Middle frontal gyrus (tissue), 1 donor: ENCODE data around the gene TMEM164.

Experiments
- DNase-seq: peaks from one replicate; pipeline ENCODE4 v3.0.0-alpha.2; 2015; ENCODE audit warnings: low spot score; ENCODE audit errors: extremely low spot score

The TMEM164 gene

DNA sequence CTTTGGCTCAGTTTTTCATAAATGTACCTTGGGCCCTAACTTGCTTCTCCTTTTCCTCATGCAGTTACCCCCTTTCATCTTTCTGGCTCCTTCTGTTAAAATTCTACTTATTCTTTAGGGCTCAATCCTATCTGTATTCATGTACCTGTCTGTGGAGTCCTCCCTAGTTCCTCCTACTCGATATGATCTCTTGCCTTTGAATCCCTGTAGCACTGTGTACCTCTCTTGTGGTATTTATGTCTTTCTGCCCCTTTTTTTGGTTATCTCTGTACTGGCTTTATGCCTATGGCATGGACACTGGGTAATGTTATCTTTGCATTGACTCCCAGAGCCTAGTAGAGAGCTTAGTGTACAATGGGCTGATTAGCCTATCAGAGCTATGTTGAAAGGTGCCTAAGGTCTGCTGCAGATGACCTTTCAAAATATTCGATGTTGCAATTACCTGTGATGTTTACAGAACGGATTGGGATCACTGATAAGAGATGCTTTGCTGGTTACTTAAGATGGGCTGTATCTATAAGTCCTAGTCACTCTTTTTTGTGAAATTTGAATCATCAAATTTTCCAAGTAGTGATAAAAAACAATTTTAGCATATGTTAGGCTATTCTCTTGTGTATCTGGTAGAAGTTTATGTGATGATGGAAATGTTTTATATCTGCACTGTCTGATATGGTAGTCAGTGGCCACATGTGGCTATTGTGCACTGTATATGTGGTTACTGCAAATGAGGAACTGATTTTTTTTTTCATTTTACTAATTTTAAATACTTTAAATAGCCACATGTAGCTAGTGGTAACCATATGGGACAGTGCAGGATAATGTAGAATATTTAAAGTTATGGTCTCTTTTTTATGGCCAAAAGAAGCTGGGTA, 33.5 kb downstream of the TMEM164 start:
- DNase-seq, result no peak

DNA sequence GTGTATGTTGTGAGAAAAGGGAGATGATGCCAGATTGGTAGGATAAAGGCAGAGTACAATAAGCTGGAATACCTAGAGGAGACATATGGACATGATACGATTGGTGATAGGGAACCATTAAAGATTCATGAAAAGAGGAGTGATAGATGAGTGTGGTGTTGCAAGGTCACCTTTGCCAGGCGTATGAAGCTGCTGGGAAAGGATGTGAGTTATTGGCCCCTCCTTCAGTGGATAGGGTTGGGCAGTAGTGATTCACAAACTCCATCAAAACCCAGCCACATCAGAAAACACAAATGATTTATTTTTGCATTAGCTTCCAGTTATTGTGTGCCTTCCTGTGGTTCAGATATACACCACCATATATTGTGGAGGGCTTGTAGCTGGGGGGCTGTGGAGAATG, 34.3 kb downstream of the TMEM164 start:
- no peak for DNase-seq

GRCh38 chrX:110038900-110039299, 36.0 kb downstream of the TMEM164 start:
- DNase-seq, result no peak

DNA sequence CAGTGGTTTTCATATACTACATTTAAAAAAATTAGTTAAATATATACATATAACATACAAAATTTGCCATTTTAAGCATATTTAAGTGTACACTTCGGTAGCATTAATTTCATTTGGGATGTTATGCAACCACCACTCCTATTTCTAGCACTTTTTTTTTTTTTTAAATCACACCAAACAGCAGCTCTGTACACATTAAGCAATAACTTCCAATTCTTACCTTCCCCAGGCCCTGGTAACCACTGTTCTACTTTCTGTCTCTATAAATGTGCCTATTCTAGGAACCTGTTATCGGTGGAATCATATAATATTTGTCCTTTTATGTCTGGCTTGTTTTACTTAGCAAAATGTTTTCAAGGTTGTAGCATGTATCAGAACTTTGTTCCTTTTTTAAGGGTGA, 39.1 kb downstream of the TMEM164 start:
- DNase-seq, result no peak

GRCh38 chrX:110042496-110042895, 39.6 kb downstream of the TMEM164 start:
- DNase-seq, result no peak

- DNase-seq, result no peak
These were observed 40.6 kb downstream of the TMEM164 start for GRCh38 chrX:110043506-110043905.

DNA sequence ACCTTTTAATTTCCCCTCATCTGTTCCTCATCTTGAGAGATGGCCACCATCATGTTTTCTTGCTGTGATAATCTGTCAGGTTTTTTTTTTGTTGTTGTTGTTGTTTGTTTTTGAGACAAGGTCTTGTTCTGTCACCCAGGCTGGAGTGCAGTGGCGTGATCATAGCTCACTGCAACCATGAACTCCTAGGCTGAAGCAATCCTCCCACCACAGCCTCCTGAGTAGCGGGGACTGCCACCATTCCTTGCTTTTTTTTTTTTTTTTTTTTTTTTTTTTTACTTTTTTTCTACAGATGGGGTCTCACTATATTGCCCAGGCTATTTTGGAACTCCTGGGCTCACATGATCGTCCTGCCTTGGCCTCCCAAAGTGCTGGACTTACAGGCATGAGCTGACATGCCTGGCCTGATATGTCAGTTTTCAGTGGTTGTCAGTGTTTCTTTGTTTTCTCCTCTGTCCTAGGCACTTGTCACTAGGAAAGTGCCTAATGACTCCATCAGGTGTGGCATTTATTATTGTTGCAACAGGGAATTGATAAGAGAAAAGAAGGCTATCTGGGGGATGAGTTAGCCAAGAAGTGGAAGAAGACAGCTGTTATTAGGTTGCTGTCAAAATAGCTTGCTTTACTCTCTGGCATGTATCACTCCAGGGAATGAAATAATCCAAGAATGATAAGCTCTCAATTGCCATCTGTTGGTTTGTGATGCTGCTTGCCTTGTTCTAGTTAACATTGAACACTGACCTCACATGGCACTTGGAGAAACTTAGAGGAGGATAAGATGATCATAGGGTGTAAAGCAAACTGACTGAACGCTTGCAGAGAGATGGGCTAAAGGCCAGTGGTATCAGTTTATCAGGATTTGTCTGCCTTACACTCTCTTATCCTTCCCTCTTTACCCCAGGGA, 41.7 kb downstream of the TMEM164 start:
- no peak for DNase-seq

DNA sequence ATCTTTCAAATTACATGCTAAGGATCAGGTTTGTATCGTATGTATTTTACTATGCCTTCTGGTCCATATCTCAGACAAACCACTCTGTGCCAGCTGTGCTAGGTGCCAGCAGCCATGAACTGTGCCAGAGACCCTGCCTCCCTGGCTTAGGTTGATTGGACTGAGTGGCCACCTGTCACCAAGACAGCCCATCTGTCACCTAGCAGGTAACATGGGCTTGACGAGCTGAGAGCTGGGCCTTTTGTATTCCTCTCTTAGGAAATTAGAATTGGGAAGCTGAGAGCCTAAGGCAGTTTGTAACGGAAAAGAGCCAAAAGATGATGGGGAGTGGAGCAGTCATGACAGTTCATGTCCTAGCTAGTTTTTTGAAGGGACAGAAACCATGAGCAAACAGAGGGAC, 42.5 kb downstream of the TMEM164 start:
- DNase-seq, result no peak

DNA sequence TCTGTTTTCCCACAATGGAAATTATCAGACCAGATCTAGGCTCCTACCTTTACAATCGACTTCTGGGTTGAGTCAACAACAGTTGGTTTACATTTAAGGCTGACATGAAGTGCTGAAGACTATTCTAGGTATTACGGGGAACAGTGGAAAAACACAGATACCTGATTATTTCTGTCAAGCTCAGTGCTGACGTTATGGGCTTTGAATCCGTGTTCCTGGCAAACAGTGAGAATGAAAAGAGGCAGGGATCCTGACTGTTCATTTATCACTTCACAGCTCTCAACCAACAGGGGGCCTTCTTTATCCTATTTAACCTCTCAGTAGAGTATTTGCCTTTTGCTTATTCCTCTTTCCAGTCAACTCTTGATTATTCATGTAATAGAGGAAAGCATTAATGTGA, 43.1 kb downstream of the TMEM164 start:
- DNase-seq, result no peak

GRCh38 chrX:110046971-110047370, 44.1 kb downstream of the TMEM164 start:
- no peak for DNase-seq

DNA sequence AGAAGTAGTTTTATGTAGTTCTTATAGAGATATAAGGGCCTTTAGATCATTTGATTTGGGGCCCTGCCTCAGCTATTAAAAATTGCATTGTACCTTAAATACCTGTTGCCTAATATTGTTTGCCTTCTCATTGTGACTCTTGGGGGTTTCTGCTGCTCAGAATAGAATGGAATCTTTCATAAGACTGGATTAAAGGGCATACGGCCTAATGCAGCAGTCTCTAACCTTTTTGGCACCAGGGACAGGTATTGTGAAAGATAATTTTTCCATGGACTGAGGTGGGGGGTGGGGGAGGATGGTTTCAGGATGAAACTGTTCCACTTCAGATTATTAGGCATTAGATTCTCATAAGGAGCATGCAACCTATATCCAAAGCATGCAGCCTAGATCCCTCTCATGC, 46.2 kb downstream of the TMEM164 start:
- no peak for DNase-seq

GRCh38 chrX:110050386-110050785, 47.5 kb downstream of the TMEM164 start:
- DNase-seq, result no peak

GRCh38 chrX:110050901-110051300, 48.0 kb downstream of the TMEM164 start:
- no peak for DNase-seq

DNA sequence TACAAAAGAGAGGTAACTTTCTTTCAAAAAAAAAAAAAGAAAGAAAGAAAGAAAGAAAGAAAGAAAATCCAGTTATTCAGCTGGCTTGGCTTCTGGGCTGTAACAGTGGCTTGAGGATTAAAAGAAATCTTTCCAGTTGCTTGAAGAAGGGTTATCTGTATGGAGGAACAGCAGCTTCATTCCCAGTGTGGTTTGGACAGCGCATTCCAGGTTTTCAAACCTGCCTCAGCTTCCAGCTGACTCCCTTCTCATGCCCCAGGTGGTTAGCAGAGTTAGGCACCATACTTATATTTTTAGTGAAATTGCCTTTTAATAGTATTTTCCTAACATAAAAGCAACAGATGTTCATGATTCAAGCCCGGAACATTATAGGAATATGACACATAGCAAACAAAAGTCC, 48.6 kb downstream of the TMEM164 start:
- no peak for DNase-seq

GRCh38 chrX:110052303-110052702, 49.4 kb downstream of the TMEM164 start:
- no peak for DNase-seq

DNA sequence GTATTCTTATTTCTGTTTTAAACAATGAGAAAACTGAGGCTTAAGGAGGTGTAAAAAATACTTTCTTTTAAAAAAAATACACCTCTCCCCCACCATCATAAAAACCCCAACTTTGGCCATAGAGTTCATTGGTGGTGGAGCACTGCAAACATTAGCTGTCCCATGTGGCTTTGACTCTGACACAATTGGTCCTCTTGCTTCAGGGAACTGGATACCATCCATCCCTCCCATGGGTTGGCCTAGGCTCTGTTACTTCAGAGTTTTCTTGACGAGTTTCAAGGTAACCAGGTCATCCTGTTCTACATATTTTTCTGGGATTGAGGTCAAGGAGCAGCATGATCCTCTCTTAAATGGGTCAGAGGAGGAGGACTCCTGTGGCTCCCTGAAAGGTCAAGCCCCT, 50.5 kb downstream of the TMEM164 start:
- DNase-seq, result no peak

DNA sequence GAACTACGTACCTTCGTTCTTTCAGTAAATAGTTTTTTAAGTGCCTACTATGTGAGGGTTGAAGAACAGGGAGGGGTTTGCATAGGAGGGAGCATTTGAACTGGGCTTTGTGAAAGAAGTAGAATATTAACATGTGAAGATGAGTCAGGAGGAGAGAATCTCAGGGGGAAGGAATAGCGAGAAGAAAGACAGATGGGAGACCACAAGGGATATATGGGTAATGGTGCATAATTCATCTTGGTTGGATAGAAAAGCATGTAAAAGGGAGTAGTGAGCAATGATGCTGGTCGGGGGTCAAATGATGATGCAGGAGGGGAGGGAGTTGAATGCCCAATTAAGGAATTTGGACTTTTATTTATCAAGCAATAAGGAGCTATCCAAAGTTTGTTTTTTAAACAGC, 52.7 kb downstream of the TMEM164 start:
- no peak for DNase-seq

GRCh38 chrX:110056419-110056818, 53.5 kb downstream of the TMEM164 start:
- DNase-seq, result no peak

DNA sequence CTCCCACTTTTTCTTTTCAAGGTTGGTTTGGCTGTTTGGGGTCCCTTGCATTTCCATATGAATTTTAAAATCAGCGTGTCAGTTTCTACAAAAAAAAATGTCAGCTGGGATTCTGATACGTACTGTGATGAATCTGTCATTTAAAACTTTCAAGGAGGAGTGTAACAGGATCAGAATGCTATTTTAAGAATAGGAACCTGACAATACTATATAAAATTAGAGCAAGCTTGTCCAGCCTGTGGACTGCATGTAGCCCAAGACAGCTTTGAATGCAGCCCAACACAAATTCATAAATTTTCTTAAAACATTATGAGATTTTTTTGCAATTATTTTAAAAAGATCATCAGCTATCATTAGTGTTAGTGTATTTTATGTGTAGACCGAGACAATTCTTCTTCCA, 56.5 kb downstream of the TMEM164 start:
- no peak for DNase-seq

- DNase-seq, result no peak
These were observed 57.4 kb downstream of the TMEM164 start for GRCh38 chrX:110060317-110060716.

DNA sequence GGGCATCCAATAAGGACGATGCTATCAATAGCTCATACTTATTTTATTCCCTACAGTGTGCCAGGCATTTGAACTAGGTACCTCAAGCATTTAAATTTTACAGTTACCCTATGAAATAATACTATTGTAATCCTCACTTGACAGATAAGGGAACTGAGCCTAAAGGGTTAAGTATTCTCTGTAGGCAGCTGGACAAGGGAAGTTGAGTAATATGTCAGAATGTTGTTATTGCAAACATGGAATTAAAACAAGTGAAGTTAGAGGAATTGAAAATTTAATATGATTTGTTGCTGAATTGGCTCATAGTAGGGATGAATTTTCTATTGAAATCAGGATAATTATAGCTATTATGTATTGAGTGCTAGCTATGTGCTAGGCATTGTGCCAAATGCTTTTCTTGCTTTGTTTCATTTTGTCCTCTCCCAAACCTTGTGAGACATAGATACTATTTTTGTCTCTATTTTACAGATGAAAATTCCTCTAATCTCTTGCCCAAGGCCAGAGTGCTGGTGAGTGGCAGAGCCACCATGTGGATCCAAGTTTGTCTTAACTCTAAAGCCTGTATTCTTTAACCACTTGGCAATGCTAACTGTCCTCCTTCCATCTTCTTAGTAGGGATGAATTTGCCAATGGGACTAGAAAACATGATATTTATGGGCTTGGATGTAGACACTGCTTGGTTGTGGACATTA, 58.1 kb downstream of the TMEM164 start:
- DNase-seq, result no peak

DNA sequence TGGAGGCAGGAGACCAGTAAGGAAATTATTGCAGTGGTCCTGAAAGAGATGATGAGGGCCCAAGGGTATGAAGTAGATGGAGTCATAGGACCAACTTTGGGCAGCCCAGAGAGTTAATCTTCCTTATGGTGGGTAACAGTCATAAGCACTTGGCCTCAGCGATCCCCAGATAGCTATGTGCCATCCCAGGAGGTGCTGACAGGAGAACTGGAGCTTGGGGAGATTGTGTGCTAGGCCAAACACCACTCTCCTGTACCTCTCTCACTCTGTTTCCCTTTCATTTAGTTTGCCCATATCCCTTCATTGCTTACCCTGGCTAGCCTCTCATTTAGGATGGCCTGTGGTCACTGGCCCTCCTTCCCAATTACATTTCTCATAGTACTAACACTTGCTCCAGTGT, 60.0 kb downstream of the TMEM164 start:
- DNase-seq, result no peak
